HEK293 (cell line): ENCODE measurements around the gene ITGA2B.
A peak's percentile ranks its signal among the peaks of the same experiment; 100 is the strongest.

Experiments used
- CTCF ChIP-seq: fragments of 450-650 bp; formaldehyde crosslinking; IDR thresholded peaks from 2 replicates; pipeline ENCODE4 v1.5.1; 2016; ENCODE audit warnings: missing biosample characterization, missing genetic modification characterization
- REST ChIP-seq: fragments of 450-650 bp; formaldehyde crosslinking; IDR thresholded peaks from 2 replicates; pipeline ENCODE4 v1.5.1; 2016; ENCODE audit warnings: missing biosample characterization, missing genetic modification characterization
- SP2 ChIP-seq: fragments of 450-650 bp; formaldehyde crosslinking; IDR thresholded peaks from 2 replicates; pipeline ENCODE4 v1.5.1; 2016; ENCODE audit warnings: missing biosample characterization, missing genetic modification characterization
- TCF7L2 ChIP-seq: IDR thresholded peaks from 2 replicates; pipeline ENCODE4 v1.6.1; 2011; ENCODE audit warnings: low read depth, mild to moderate bottlenecking, inconsistent platforms, low read length, moderate library complexity, borderline replicate concordance
- ZBTB10 ChIP-seq: fragments of 450-650 bp; formaldehyde crosslinking; IDR thresholded peaks from 2 replicates; pipeline ENCODE4 v1.5.1; 2016; ENCODE audit warnings: missing biosample characterization, missing genetic modification characterization
- ZNF274 ChIP-seq, 2 experiments: fragments of 200-500 bp in 1 of 2; fragments of 450-650 bp in 1 of 2; sonication (Bioruptor generic) in 1 of 2; formaldehyde crosslinking in 1 of 2; IDR thresholded peaks; 2 replicates each; pipeline versions ENCODE4 v1.5.1 to v1.6.1; 2014 to 2016; ENCODE audit warnings: borderline replicate concordance in 1 of 2, inconsistent platforms in 1 of 2, low read length in 1 of 2, missing biosample characterization in 1 of 2, missing genetic modification characterization in 1 of 2
- ZNF354C ChIP-seq: fragments of 450-650 bp; formaldehyde crosslinking; IDR thresholded peaks from 2 replicates; pipeline ENCODE4 v1.5.1; 2016; ENCODE audit warnings: missing biosample characterization, missing genetic modification characterization, low read depth, borderline replicate concordance
- ZNF76 ChIP-seq: fragments of 450-650 bp; formaldehyde crosslinking; IDR thresholded peaks from 2 replicates; pipeline ENCODE4; 2016; ENCODE audit warnings: low read depth, missing biosample characterization, missing genetic modification characterization, borderline replicate concordance
- ZNF768 ChIP-seq: fragments of 450-650 bp; formaldehyde crosslinking; IDR thresholded peaks from 2 replicates; pipeline ENCODE4 v1.5.1; 2018; ENCODE audit warnings: missing biosample characterization, mild to moderate bottlenecking, missing genetic modification characterization
- ZNF792 ChIP-seq: fragments of 450-650 bp; formaldehyde crosslinking; IDR thresholded peaks from 2 replicates; pipeline ENCODE4 v1.5.1; 2016; ENCODE audit warnings: missing biosample characterization, missing genetic modification characterization

- TF ChIP-seq TCF7L2 (no peak), ZBTB10 (tag by site-specific recombination) (0 out of 2 replicates have a peak, but pooled peaks have one; percentile 20), CTCF (no peak), SP2 (tag by site-specific recombination) (no peak), REST (tag by site-specific recombination) (no peak), ZNF274 (IDR thresholded peaks at IDR 0.05; ENCODE audit: low read length) (no peak), ZNF274 (tag by site-specific recombination; IDR thresholded peaks at IDR 0.05; ENCODE audit: borderline replicate concordance) (no peak), ZNF792 (tag by site-specific recombination) (no peak), ZNF768 (tag by site-specific recombination) (no peak), ZNF354C (tag by site-specific recombination) (no peak), ZNF76 (no peak)
Observed at GRCh38 chr17:44327715-44328449, 61.6 kb downstream of the ITGA2B start.
